ENCODE measurements around the gene PTGDS.

GRCh38 chr9:136942881-136943230, 34.4 kb upstream of the PTGDS start:
- TF ChIP-seq, protein P1, sequence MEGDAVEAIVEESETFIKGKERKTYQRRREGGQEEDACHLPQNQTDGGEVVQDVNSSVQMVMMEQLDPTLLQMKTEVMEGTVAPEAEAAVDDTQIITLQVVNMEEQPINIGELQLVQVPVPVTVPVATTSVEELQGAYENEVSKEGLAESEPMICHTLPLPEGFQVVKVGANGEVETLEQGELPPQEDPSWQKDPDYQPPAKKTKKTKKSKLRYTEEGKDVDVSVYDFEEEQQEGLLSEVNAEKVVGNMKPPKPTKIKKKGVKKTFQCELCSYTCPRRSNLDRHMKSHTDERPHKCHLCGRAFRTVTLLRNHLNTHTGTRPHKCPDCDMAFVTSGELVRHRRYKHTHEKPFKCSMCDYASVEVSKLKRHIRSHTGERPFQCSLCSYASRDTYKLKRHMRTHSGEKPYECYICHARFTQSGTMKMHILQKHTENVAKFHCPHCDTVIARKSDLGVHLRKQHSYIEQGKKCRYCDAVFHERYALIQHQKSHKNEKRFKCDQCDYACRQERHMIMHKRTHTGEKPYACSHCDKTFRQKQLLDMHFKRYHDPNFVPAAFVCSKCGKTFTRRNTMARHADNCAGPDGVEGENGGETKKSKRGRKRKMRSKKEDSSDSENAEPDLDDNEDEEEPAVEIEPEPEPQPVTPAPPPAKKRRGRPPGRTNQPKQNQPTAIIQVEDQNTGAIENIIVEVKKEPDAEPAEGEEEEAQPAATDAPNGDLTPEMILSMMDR (IDR thresholded peaks at IDR 0.05; ENCODE audit: low read depth, low read length, missing input control): no peak
- no peak for TF ChIP-seq RAD21 (IDR thresholded peaks at IDR 0.05)
- TF ChIP-seq GABPA (IDR thresholded peaks at IDR 0.05 in 1 of 2, conservative IDR thresholded peaks at IDR 0.05 in 1 of 2): no peak
- TF ChIP-seq, protein P2, sequence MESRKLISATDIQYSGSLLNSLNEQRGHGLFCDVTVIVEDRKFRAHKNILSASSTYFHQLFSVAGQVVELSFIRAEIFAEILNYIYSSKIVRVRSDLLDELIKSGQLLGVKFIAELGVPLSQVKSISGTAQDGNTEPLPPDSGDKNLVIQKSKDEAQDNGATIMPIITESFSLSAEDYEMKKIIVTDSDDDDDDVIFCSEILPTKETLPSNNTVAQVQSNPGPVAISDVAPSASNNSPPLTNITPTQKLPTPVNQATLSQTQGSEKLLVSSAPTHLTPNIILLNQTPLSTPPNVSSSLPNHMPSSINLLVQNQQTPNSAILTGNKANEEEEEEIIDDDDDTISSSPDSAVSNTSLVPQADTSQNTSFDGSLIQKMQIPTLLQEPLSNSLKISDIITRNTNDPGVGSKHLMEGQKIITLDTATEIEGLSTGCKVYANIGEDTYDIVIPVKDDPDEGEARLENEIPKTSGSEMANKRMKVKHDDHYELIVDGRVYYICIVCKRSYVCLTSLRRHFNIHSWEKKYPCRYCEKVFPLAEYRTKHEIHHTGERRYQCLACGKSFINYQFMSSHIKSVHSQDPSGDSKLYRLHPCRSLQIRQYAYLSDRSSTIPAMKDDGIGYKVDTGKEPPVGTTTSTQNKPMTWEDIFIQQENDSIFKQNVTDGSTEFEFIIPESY (IDR thresholded peaks at IDR 0.05): no peak
- no peak for TF ChIP-seq JUND (IDR thresholded peaks at IDR 0.05)
- no peak for TF ChIP-seq EGR1 (IDR thresholded peaks at IDR 0.05; ENCODE audit: low read depth in 2 of 2)
- no peak for TF ChIP-seq TAF1 (conservative IDR thresholded peaks at IDR 0.05)
- TF ChIP-seq REST (IDR thresholded peaks at IDR 0.05): no peak
- no peak for TF ChIP-seq MAX (IDR thresholded peaks at IDR 0.05)
- TF ChIP-seq NR2F2 (IDR thresholded peaks at IDR 0.05): no peak
- TF ChIP-seq RXRA (IDR thresholded peaks at IDR 0.05): no peak
- no peak for TF ChIP-seq SP1 (IDR thresholded peaks at IDR 0.05)
- no peak for TF ChIP-seq YY1 (IDR thresholded peaks at IDR 0.05)
